Activated CD8-positive, alpha-beta memory T cell treated with anti-CD3 and anti-CD28 coated beads for 4 hours (primary cell): ENCODE results near the gene MED12L.
"Not testable (repeated sequence)": the region's sequence is repeated elsewhere in the genome, so short reads cannot be mapped to it uniquely, and the experiment has no call there.

ENCODE experiments used
- DNase-seq, 2 donors: peaks; one replicate each; pipeline ENCODE4 v3.0.0-alpha.2; 2020; ENCODE audit warnings: low read depth in 2 of 2

MED12L gene

GRCh38 chr3:151085227-151085888, at the start of gene MED12L:
Gene MED12L (plus strand): TSS chr3:151085664. CDS start chr3:151086927, 1,263 bp downstream.
- DNase-seq, result peak in 1 of 2 donors; percentile 11

GRCh38 chr3:151037746-151038477, 47.6 kb upstream of the MED12L start:
- DNase-seq, result no peak

- DNase-seq, result no peak
Measured at GRCh38 chr3:151044706-151045105, 40.8 kb upstream of the MED12L start.

- no peak for DNase-seq
Measured at GRCh38 chr3:151047636-151048035, 37.8 kb upstream of the MED12L start.

- no peak for DNase-seq
Measured at GRCh38 chr3:151051533-151051932, 33.9 kb upstream of the MED12L start.

GRCh38 chr3:151052346-151052745, 33.1 kb upstream of the MED12L start:
- DNase-seq, result no peak

- DNase-seq, result no peak
Measured at GRCh38 chr3:151052756-151053155, 32.7 kb upstream of the MED12L start.

GRCh38 chr3:151058740-151059139, 26.7 kb upstream of the MED12L start:
- no peak for DNase-seq

- no peak for DNase-seq
Measured at GRCh38 chr3:151062611-151063010, 22.9 kb upstream of the MED12L start.

GRCh38 chr3:151067158-151067557, 18.3 kb upstream of the MED12L start:
- no peak for DNase-seq

GRCh38 chr3:151072842-151073241, 12.6 kb upstream of the MED12L start:
- DNase-seq, result not testable (repeated sequence)

GRCh38 chr3:151074256-151074655, 11.2 kb upstream of the MED12L start:
- DNase-seq, result no peak

- no peak for DNase-seq
Measured at GRCh38 chr3:151075869-151076562, 9.4 kb upstream of the MED12L start.

GRCh38 chr3:151076626-151077025, 8.8 kb upstream of the MED12L start:
- DNase-seq, result no peak

- not testable (repeated sequence) for DNase-seq
Measured at GRCh38 chr3:151081082-151081481, 4.4 kb upstream of the MED12L start.

- DNase-seq, result no peak
Measured at GRCh38 chr3:151082880-151083838, 2.3 kb upstream of the MED12L start.

- DNase-seq, result no peak
Measured at GRCh38 chr3:151084893-151085226, 604 bp upstream of the MED12L start.

GRCh38 chr3:151085889-151086483, 522 bp downstream of the MED12L start:
- no peak for DNase-seq

- peak; percentile 37 to 42 for DNase-seq
Measured at GRCh38 chr3:151086484-151087456, 1.3 kb downstream of the MED12L start.

- no peak for DNase-seq
Measured at GRCh38 chr3:151087648-151088047, 2.2 kb downstream of the MED12L start.
